HFF-Myc (cell line): ENCODE data around the gene TANGO2.

Experiments used
- DNase-seq: peaks from one replicate; pipeline ENCODE4 v3.0.0-alpha.2; 2011; ENCODE audit warnings: low read depth; ENCODE audit errors: extremely low read depth
- H3K4me3 ChIP-seq: replicated peaks from 2 replicates; pipeline ENCODE4 v1.5.1; 2011; ENCODE audit warnings: low read depth, mild to moderate bottlenecking, control low read depth, low read length
- TF ChIP-seq, protein P1 (sequence below): IDR thresholded peaks from 2 replicates; pipeline ENCODE4 v1.5.1; 2012; ENCODE audit warnings: mild to moderate bottlenecking, low read depth, low read length, control low read depth; ENCODE audit errors: missing control alignments

Gene TANGO2

DNA sequence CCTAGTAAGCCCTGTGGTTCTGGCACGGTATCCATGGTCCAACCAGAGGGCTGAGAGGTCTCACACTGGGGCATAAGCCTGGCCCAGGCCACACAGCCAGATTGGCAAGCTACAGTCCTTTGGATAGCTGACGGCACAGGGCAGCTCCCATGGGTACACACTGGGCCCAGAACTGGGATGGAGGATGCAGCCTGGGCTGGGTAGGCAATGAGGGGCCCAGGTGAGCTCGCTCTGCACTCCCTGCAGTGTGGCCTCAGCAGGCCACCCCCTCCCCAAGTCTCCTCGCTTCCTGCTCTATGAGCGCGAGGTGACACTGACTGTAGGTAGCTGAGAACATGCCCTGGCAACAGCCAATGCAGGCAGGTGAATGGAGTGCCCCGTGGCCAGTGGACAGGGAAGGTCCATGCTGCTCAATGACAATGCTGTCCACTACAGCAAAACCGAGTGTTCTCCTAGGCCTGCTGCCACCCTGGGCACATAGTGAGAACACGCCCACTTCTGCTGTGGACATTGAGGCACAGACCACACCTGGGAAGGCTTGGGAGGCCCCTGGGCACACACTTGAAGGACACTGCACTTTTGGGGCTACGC lies 8.1 kb upstream of the TANGO2 start:
- H3K4me3 ChIP-seq, result no peak overlapping the region
- no peak for DNase-seq
- TF ChIP-seq, protein P1, sequence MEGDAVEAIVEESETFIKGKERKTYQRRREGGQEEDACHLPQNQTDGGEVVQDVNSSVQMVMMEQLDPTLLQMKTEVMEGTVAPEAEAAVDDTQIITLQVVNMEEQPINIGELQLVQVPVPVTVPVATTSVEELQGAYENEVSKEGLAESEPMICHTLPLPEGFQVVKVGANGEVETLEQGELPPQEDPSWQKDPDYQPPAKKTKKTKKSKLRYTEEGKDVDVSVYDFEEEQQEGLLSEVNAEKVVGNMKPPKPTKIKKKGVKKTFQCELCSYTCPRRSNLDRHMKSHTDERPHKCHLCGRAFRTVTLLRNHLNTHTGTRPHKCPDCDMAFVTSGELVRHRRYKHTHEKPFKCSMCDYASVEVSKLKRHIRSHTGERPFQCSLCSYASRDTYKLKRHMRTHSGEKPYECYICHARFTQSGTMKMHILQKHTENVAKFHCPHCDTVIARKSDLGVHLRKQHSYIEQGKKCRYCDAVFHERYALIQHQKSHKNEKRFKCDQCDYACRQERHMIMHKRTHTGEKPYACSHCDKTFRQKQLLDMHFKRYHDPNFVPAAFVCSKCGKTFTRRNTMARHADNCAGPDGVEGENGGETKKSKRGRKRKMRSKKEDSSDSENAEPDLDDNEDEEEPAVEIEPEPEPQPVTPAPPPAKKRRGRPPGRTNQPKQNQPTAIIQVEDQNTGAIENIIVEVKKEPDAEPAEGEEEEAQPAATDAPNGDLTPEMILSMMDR, result no peak

DNA sequence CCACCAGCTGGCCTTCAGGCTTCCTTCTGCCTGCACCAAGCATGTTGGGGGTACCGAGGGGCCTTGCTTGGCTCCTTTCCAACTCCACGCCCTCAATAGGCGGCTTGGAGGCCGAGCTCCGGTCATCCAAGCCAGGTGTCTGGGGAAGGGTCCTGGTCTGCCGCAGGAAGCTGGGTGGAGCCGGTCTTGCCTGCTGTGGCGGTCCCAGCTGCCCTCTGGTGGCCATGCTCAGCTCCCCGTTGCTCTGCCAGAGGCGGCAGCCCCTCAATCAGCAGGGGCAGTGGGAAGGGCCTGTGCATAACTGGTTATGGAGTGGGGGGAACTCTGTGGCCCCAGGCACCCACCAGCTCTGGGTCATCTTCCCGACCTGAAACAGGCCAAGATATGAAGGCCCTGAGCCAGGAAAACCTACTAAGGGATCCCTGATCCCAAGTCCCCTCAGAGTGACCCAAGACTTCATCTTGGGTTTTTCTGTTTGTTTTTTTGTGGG lies 7.5 kb upstream of the TANGO2 start:
- no peak for DNase-seq
- TF ChIP-seq, protein P1, result peak; percentile 83
- no peak overlapping the region for H3K4me3 ChIP-seq

DNA sequence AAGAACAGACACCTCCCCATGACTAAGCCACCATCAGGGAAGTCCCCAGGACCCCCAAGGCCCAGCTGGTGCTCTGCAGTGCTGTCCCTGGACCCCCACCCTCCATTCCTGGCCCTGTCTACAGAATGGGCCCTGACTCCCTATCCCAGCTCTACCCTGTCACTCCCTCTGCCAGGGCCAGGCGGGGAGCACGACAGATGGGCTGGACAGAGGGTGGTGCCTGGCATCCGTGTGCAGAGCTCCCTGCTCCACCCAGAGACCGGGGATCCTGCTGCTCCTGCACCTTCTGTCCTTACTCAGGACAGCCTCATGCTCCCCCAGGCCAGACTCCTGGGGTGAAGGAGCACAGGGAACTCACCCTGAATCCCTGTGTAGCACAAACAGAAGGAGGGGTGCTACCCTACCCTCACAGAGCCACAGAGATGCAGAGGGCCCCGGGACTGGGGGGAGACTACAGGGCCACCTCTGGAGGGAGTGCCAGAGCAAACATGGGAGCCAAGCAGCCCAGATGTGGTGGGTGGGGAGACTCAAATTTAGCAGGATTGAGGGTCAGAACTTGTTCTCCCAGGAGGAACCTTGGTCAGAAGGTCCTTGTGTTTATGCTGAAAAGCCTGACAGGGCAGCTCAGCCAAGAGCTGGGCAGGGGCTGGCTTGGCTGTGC lies 6.3 kb upstream of the TANGO2 start:
- DNase-seq, result no peak
- H3K4me3 ChIP-seq, result no peak overlapping the region
- TF ChIP-seq, protein P1, result no peak

DNA sequence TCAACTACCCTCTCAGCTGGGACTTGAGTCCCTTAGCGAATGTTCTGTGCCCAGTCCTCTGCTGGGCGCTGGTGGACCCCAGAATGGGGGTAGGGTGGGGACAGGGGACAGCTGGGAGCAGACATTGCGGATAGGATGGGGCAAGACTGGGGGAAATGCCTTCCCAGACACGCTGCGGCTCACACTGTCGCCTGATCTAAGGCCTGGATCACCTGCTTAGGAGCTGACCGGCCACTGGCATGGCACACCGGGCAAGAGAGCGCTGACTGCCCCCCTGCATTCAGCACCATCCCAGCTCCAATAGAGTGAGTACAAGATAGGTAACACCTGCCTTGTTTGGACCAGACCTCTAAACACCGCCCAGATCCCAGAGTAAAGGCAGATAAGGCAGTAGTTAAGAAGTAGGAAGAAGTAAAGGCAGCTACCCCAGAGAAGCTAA lies 5.7 kb upstream of the TANGO2 start:
- no peak for DNase-seq
- H3K4me3 ChIP-seq, result no peak overlapping the region
- TF ChIP-seq, protein P1, result no peak

DNA sequence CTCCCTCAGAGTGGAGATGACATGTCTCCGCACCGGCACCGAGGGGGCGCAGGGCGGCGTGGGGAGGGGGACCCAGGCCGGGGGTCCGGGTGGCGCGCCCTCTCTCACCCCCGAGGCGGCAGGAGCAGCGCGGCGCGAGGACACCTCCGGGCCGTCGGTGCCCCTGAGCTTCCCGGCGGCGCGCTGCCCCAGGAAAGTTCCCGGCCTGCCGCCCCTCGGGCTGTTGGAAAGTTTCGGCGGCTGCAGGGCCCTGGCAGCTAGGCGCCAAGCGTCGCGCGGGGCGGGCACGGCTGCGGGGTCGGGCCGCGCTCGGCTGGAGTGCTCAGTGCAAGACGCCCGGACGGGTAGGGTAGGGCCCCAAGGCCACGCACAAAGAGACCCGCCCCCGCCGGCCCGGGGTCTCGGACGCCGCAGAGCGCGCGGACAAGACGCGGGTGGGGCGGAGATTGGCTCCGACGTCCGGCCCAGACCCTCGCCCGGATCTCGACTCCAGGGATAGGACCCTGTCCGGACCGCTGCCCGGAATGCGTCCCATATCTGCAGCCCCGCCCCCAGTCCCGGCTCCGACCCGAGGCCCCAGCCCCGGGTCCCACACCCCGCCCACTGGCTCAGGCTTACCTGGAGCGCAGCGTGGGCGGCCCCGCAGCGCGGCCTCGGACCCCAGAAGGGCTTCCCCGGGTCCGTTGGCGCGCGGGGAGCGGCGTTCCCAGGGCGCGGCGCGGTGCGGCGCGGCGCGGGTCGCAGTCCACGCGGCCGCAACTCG lies 4.8 kb upstream of the TANGO2 start:
- TF ChIP-seq, protein P1, result no peak
- H3K4me3 ChIP-seq, result peak overlapping the region; percentile 53
- no peak for DNase-seq

DNA sequence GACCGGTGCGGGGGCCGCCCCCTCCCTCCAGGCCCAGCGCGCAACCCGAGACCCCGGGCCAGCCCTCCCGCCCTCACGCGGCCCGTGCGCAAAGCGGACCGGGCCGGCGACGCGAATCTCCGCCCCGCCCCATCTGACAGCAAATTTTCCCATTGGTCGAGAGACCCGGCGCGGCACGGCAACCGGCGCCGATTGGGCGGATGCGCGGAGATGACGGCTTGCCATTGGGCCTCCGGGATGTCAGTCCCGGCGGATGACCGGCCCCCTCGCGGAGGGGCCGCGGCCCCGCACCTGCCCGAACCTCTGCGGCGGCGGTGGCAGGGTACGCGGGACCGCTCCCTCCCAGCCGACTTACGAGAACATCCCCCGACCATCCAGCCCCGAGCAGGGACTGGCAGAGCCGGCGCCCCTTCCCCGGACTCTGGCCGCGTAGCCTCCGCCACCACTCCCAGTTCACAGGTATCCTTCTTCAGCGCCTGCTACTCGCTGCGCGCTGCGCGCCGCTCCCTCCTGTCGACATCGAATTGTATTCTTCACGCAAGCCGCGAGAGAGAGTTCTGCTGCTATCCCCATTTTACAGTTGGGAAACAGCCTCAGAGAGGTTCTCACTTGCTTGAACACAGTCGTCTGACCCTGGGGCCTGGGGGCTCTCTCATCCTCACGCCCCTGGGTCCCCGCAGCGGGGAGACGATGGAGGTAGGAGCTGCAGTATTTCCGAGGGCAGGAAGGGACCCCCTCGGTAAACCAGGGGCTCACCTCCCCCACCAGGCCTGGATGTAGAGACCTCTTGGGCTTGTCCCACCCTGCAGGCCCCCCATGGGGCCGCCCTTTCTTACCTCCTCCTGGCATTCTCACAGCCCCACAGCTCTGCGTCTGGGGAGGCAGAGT lies 3.9 kb upstream of the TANGO2 start, which contains the start of gene ARVCF:
Gene ARVCF, minus strand, starts transcription at position 90 of the 888 bp plus-strand sequence. CDS start 26,029 bp downstream, outside the sequence.
- peak within 1 kb of the TSS; percentile 53 for H3K4me3 ChIP-seq
- DNase-seq, result peak; percentile 59
- TF ChIP-seq, protein P1, result no peak
